H1 (cell line): Measurements from ENCODE around the gene SLC16A9. TPM values are rescaled to one million over a fixed set of nuclear protein-coding genes. Genes with fewer than 3 reads are reported as not detected.

Experiments used
- CTCF ChIA-PET: fragments of 300-600 bp; sonication (Branson Sonifier 250); formaldehyde crosslinking; loops from one replicate; lab custom pipeline; 2021; ENCODE audit not compliant: partially characterized antibody; lab: Charles Lee
- POLR2A ChIA-PET: fragments of 300-600 bp; sonication (Branson Sonifier 250); formaldehyde crosslinking; loops from one replicate; lab custom pipeline; 2021; ENCODE audit warnings: inconsistent platforms; ENCODE audit not compliant: partially characterized antibody; lab: Charles Lee
- DNase-seq, 2 experiments: peaks; one replicate each; pipeline versions ENCODE4 v3.0.0 to v3.0.0-alpha.2; 2010 to 2022; ENCODE audit warnings: low spot score in 2 of 2, low read depth in 1 of 2, mixed read lengths in 1 of 2
- FAIRE-seq: peaks from 2 replicates; lab custom pipeline; 2011; peaks lifted over from hg19 to GRCh38; lab: Jason Lieb, UNC
- H2AFZ ChIP-seq: 2 replicates; pipeline ENCODE4 v1.8.1; 2012; ENCODE audit warnings: low read length, inconsistent platforms
- H2AK5ac ChIP-seq: 2 replicates; pipeline ENCODE4 v1.6.1; 2013; ENCODE audit warnings: low read depth, low read length
- H2BK120ac ChIP-seq: replicated peaks from 2 replicates; pipeline ENCODE3; 2013; ENCODE audit warnings: low read depth, low read length, inconsistent platforms
- H2BK12ac ChIP-seq: 2 replicates; pipeline ENCODE4 v1.6.1; 2013; ENCODE audit warnings: low read depth, low read length
- H2BK15ac ChIP-seq: 2 replicates; pipeline ENCODE4 v1.6.1; 2013; ENCODE audit warnings: low read length
- H2BK20ac ChIP-seq: 2 replicates; pipeline ENCODE4 v1.6.1; 2013; ENCODE audit warnings: low read length
- H2BK5ac ChIP-seq: 2 replicates; pipeline ENCODE4 v1.6.1; 2013; ENCODE audit warnings: low read depth, low read length
- H3K14ac ChIP-seq: 2 replicates; pipeline ENCODE4 v1.6.1; 2013; ENCODE audit warnings: inconsistent platforms; ENCODE audit not compliant: insufficient read length
- H3K18ac ChIP-seq: 2 replicates; pipeline ENCODE4 v1.6.1; 2013; ENCODE audit warnings: low read length; ENCODE audit errors: extremely low read depth
- H3K23ac ChIP-seq: 2 replicates; pipeline ENCODE4 v1.6.1; 2013; ENCODE audit warnings: inconsistent platforms; ENCODE audit not compliant: insufficient read length
- H3K23me2 ChIP-seq: 2 replicates; pipeline ENCODE4 v1.6.1; 2013; ENCODE audit warnings: low read depth, low read length
- H3K27ac ChIP-seq: 2 replicates; pipeline ENCODE4 v1.6.1; 2011; ENCODE audit warnings: low read depth, low read length, inconsistent platforms
- H3K27me3 ChIP-seq, 4 experiments: replicated peaks in 1 of 4; 1 replicate in 1 of 4; 2 replicates in 3 of 4; pipeline versions ENCODE4 v1.6.1 to v1.8.1; 2011 to 2013; ENCODE audit warnings: low read length in 3 of 4, mild to moderate bottlenecking in 3 of 4, inconsistent platforms in 2 of 4, mixed read lengths in 2 of 4, moderate library complexity in 1 of 4; ENCODE audit not compliant: control insufficient read depth in 3 of 4, insufficient read depth in 3 of 4; ENCODE audit errors: extremely low read depth in 1 of 4
- H3K36me3 ChIP-seq, 4 experiments: 2 replicates each; pipeline versions ENCODE4 v1.6.1 to v1.8.1; 2011 to 2013; ENCODE audit warnings: mild to moderate bottlenecking in 4 of 4, low read length in 3 of 4, moderate library complexity in 2 of 4, control low read depth in 1 of 4, inconsistent platforms in 1 of 4; ENCODE audit not compliant: insufficient read depth in 4 of 4, control insufficient read depth in 2 of 4
- H3K4ac ChIP-seq: replicated peaks from 2 replicates; pipeline ENCODE3; 2013; ENCODE audit warnings: low read length, low read depth, mixed read lengths, inconsistent platforms; ENCODE audit not compliant: insufficient read length
- H3K4me1 ChIP-seq, 4 experiments: replicated peaks in 1 of 4; 1 replicate in 1 of 4; 2 replicates in 3 of 4; pipeline versions ENCODE4 v1.6.1 to v1.8.1; 2011 to 2013; ENCODE audit warnings: low read length in 3 of 4, inconsistent platforms in 2 of 4, mixed read lengths in 1 of 4; ENCODE audit not compliant: insufficient read depth in 4 of 4, control insufficient read depth in 3 of 4
- H3K4me2 ChIP-seq, 2 experiments: 2 replicates each; pipeline versions ENCODE4 v1.6.1 to v1.8.1; 2011 to 2013; ENCODE audit warnings: low read depth in 2 of 2, low read length in 2 of 2, control low read depth in 1 of 2, inconsistent platforms in 1 of 2, mild to moderate bottlenecking in 1 of 2; ENCODE audit not compliant: insufficient read depth in 1 of 2
- H3K4me3 ChIP-seq, 4 experiments: fragments of 200-600, 300-600 bp in 1 of 4; sonication (generic), shearing (Covaris generic), sonication (Bioruptor Twin) in 1 of 4; 2 replicates each; pipeline versions ENCODE4 v1.5.1 to v1.8.1; 2011 to 2016; ENCODE audit warnings: low read length in 4 of 4, low read depth in 3 of 4, control low read depth in 2 of 4, inconsistent platforms in 2 of 4, mild to moderate bottlenecking in 2 of 4, mixed read lengths in 1 of 4, moderate library complexity in 1 of 4; ENCODE audit not compliant: insufficient read depth in 2 of 4; ENCODE audit errors: extremely low read depth in 1 of 4
- H3K56ac ChIP-seq: replicated peaks from 2 replicates; pipeline ENCODE3; 2013; ENCODE audit warnings: low read depth, mild to moderate bottlenecking, mixed read lengths, low read length, inconsistent platforms; ENCODE audit not compliant: insufficient read length
- H3K79me1 ChIP-seq: 2 replicates; pipeline ENCODE4 v1.6.1; 2013; ENCODE audit warnings: low read depth, low read length, control low read depth
- H3K79me2 ChIP-seq, 2 experiments: 2 replicates each; pipeline versions ENCODE4 v1.6.1 to v1.8.1; 2012 to 2013; ENCODE audit warnings: low read length in 2 of 2, mild to moderate bottlenecking in 2 of 2, inconsistent platforms in 1 of 2; ENCODE audit not compliant: insufficient read depth in 2 of 2, control insufficient read depth in 1 of 2
- H3K9ac ChIP-seq, 4 experiments: replicated peaks in 1 of 4; 1 replicate in 1 of 4; 2 replicates in 3 of 4; pipeline versions ENCODE4 v1.6.1 to v1.8.1; 2011 to 2013; ENCODE audit warnings: low read depth in 3 of 4, low read length in 3 of 4, control low read depth in 2 of 4, mild to moderate bottlenecking in 2 of 4, moderate library complexity in 2 of 4, inconsistent platforms in 1 of 4; ENCODE audit errors: extremely low read depth in 1 of 4
- H3K9me3 ChIP-seq, 2 experiments: 2 replicates each; pipeline versions ENCODE4 v1.6.1 to v1.8.1; 2012 to 2013; ENCODE audit warnings: mild to moderate bottlenecking in 2 of 2, moderate library complexity in 2 of 2, control low read depth in 1 of 2, inconsistent platforms in 1 of 2, low read depth in 1 of 2, low read length in 1 of 2, mixed read lengths in 1 of 2; ENCODE audit not compliant: insufficient read depth in 2 of 2
- H4K20me1 ChIP-seq, 2 experiments: replicated peaks in 1 of 2; 2 replicates each; pipeline versions ENCODE3 to v1.8.1; 2011 to 2013; ENCODE audit warnings: inconsistent platforms in 2 of 2, low read length in 2 of 2, mild to moderate bottlenecking in 1 of 2; ENCODE audit not compliant: insufficient read depth in 2 of 2, control insufficient read depth in 1 of 2
- H4K5ac ChIP-seq: 2 replicates; pipeline ENCODE4 v1.6.1; 2013; ENCODE audit warnings: low read length, low read depth, mixed read lengths, inconsistent platforms; ENCODE audit not compliant: insufficient read length
- H4K8ac ChIP-seq: 2 replicates; pipeline ENCODE4 v1.8.0; 2013; ENCODE audit warnings: mild to moderate bottlenecking, moderate library complexity, low read length, inconsistent platforms; ENCODE audit not compliant: insufficient read depth; ENCODE audit errors: extremely low read depth
- H4K91ac ChIP-seq: replicated peaks from 2 replicates; pipeline ENCODE3; 2013; ENCODE audit warnings: low read length, mixed read lengths, inconsistent platforms; ENCODE audit not compliant: insufficient read length
- ATF2 ChIP-seq: IDR thresholded peaks from 2 replicates; pipeline ENCODE4 v1.6.1; 2012; ENCODE audit warnings: low read length, inconsistent platforms
- BRCA1 ChIP-seq: IDR thresholded peaks from 2 replicates; pipeline ENCODE4 v1.6.1; 2012; ENCODE audit warnings: low read depth, low read length, improper control_type of control experiment
- FOSL1 ChIP-seq: IDR thresholded peaks from 2 replicates; pipeline ENCODE4 v1.6.1; 2011; ENCODE audit warnings: mild to moderate bottlenecking, low read depth, low read length, moderate library complexity; ENCODE audit not compliant: insufficient read depth
- KDM5A ChIP-seq: fragments of 200-600 bp; IDR thresholded peaks from 2 replicates; pipeline ENCODE4 v1.7.1; 2012; ENCODE audit warnings: mild to moderate bottlenecking, low read length, inconsistent platforms, mixed read lengths
- MAFK ChIP-seq: IDR thresholded peaks from 2 replicates; pipeline ENCODE4 v1.6.1; 2012; ENCODE audit warnings: low read depth, mild to moderate bottlenecking, improper control_type of control experiment, low read length
- SIX5 ChIP-seq: IDR thresholded peaks from 2 replicates; pipeline ENCODE4 v1.6.1; 2011; ENCODE audit warnings: mild to moderate bottlenecking, low read depth, low read length
- SRF ChIP-seq: IDR thresholded peaks from 2 replicates; pipeline ENCODE4 v1.6.1; 2011; ENCODE audit warnings: mild to moderate bottlenecking, low read depth, low read length, moderate library complexity
- TAF7 ChIP-seq: optimal IDR thresholded peaks from 2 replicates; pipeline ENCODE3; 2011; ENCODE audit warnings: low read depth, mild to moderate bottlenecking, inconsistent platforms, low read length, moderate library complexity, borderline replicate concordance
- ZNF274 ChIP-seq: IDR thresholded peaks from 2 replicates; pipeline ENCODE4 v1.7.0; 2012; ENCODE audit warnings: low read length, borderline replicate concordance; ENCODE audit errors: extremely low read depth
- WGBS, 2 experiments: shearing (Covaris generic) in 1 of 2; methylation state at CpG; one replicate each; pipeline versions ENCODE4 v1.1.6 to v1.1.7; 2013 to 2015; ENCODE audit warnings: low lambda C conversion rate in 2 of 2, mixed read lengths in 2 of 2, inconsistent platforms in 1 of 2, low coverage in 1 of 2, missing lambda C conversion rate in 1 of 2; ENCODE audit not compliant: insufficient replicate concordance in 2 of 2, insufficient coverage in 1 of 2, insufficient read length in 1 of 2; ENCODE audit errors: extremely low coverage in 1 of 2, missing lambda C conversion rate in 1 of 2; 5-methylcytosine and 5-hydroxymethylcytosine counted together
- polyA plus RNA-seq, 7 experiments: library from polyadenylated mRNA; depleted of rRNA in 3 of 7; stranded (reverse) in 5 of 7; unstranded in 2 of 7; fragments of >200 nt in 5 of 7; fragments of 200-250 nt in 2 of 7; gene quantifications; 1 replicate in 5 of 7; 2 replicates in 1 of 7; 4 replicates in 1 of 7; pipeline versions ENCODE4 v1.2.1 to v1.2.3, GENCODE V29; 2011 to 2013; ENCODE audit warnings: missing spikeins in 2 of 7, mixed read lengths in 2 of 7
- total RNA-seq: library from RNA; stranded (reverse); fragmentation: NEBNext Ultra II Directional; extraction: Animal tissue kit (Norgen Biotek cat#: 25700); gene quantifications from 2 replicates; pipeline ENCODE4 v1.2.1, GENCODE V29; 2021

Gene SLC16A9
- total and polyA plus RNA-seq, 2 of the 8 experiments (the other 6 are each of a cell fraction or from before 2014, with no cell fraction given), result 11.2 to 20.5 TPM

GRCh38 chr10:59617996-59618395 lies 91.7 kb downstream of the SLC16A9 start:
- Histone ChIP-seq H3K18ac (no peak overlapping the region), H3K56ac (no peak overlapping the region), H3K23me2 (no peaks in the 10 kb centered on the region), H3K36me3 (no peaks in the 10 kb centered on the region), H2BK12ac (no peak overlapping the region), H3K9me3 (no peaks in the 10 kb centered on the region), H4K20me1 (no peaks in the 10 kb centered on the region), H3K79me1 (no peaks in the 10 kb centered on the region), H3K4me3 (no peak overlapping the region), H2BK5ac (no peak overlapping the region), H3K9ac (no peak overlapping the region), H3K23ac (no peak overlapping the region), H2AFZ (no peak overlapping the region), H3K4ac (no peak overlapping the region), H3K14ac (no peak overlapping the region), H3K4me1 (no peaks in the 10 kb centered on the region), H2AK5ac (no peak overlapping the region), H2BK20ac (no peak overlapping the region), H3K27ac (no peak overlapping the region), H2BK120ac (no peak overlapping the region), H4K91ac (no peak overlapping the region), H3K79me2 (no peaks in the 10 kb centered on the region), H4K5ac (no peak overlapping the region), H3K4me2 (no peak overlapping the region), H3K27me3 (no peaks in the 10 kb centered on the region), H2BK15ac (no peak overlapping the region), H4K8ac (no peak overlapping the region)
- DNase-seq (no peak), FAIRE-seq (no peak)
- TF ChIP-seq SIX5 (no peak), BRCA1 (no peak), MAFK (no peak), ATF2 (no peak), TAF7 (no peak), SRF (no peak), KDM5A (no peak), FOSL1 (no peak), ZNF274 (no peak)
- ChIA-PET CTCF (interaction anchor here (1.1 to 1.3 kb wide), 2 partner anchors 38 to 666 kb away, joined by 3 to 4 read pairs; no protein-coding TSS in a partner anchor), POLR2A (no interaction called here)
- 90% methylated on average over 1 of the region's 1 CpG; no CpG with 5 or more reads in 1 of the 2 experiments for WGBS, 2 experiments
